Vagina (tissue), 2 donors: Measurements from ENCODE around the gene TSHZ1. TPM values are rescaled to one million over a fixed set of nuclear protein-coding genes. Genes with fewer than 3 reads are reported as not detected.

Experiments
- DNase-seq, 2 donors: peaks; one replicate each; pipeline ENCODE4 v3.0.0-alpha.2; 2017; ENCODE audit errors: extremely low spot score in 2 of 2
- H3K27ac ChIP-seq: fragments of 200-600 bp; sonication (generic); one replicate; pipeline ENCODE4 v1.5.1; 2019
- H3K27me3 ChIP-seq: fragments of 200-600 bp; sonication (generic); one replicate; pipeline ENCODE4 v1.5.1; 2019
- H3K36me3 ChIP-seq, 2 donors: fragments of 200-600 bp; sonication (generic); one replicate each; pipeline ENCODE4 v1.5.1; 2017 to 2019
- H3K4me1 ChIP-seq: fragments of 200-600 bp; sonication (generic); one replicate; pipeline ENCODE4 v1.5.1; 2019
- H3K4me3 ChIP-seq, 2 donors: fragments of 200-600 bp; sonication (generic); 1 replicate in 1 of 2; 2 replicates in 1 of 2; pipeline ENCODE4 v1.5.1; 2016 to 2019
- H3K9me3 ChIP-seq: fragments of 200-600 bp; sonication (generic); one replicate; pipeline ENCODE4 v1.5.1; 2019
- POLR2A ChIP-seq, 2 donors: fragments of 450-650 bp; IDR thresholded peaks; one replicate each; pipeline ENCODE4 v1.6.1; 2017; ENCODE audit warnings: antibody characterized with exemption in 2 of 2, mild to moderate bottlenecking in 2 of 2, moderate library complexity in 2 of 2
- POLR2AphosphoS5 ChIP-seq, 2 donors: sonication (generic); formaldehyde crosslinking; IDR thresholded peaks; one replicate each; pipeline ENCODE4 v1.9.0; 2017; ENCODE audit warnings: antibody characterized with exemption in 2 of 2, mild to moderate bottlenecking in 2 of 2, low read depth in 1 of 2; ENCODE audit not compliant: insufficient read depth in 1 of 2
- intact Hi-C: fragments of 100-400 bp; cut with DNase I; formaldehyde crosslinking; loops from one replicate; pipeline ENCODE4 v1.15.1; 2023
- total RNA-seq: library from RNA; depleted of rRNA; stranded (reverse); fragments of >200 nt; gene quantifications from one replicate; pipeline ENCODE4 v1.2.3, GENCODE V29; 2016
- TF ChIP-seq, protein P1 (sequence below), 3 experiments: fragments of 450-650 bp in 2 of 3; fragments of 200-600 bp in 1 of 3; sonication (generic) in 1 of 3; IDR thresholded peaks; one replicate each; pipeline ENCODE4 v1.5.1; 2017 to 2019; ENCODE audit warnings: antibody characterized with exemption in 3 of 3, mild to moderate bottlenecking in 2 of 3, moderate library complexity in 2 of 3

TSHZ1 gene
- total RNA-seq, 1 donor from 2014 or later: 23.3 TPM

DNA sequence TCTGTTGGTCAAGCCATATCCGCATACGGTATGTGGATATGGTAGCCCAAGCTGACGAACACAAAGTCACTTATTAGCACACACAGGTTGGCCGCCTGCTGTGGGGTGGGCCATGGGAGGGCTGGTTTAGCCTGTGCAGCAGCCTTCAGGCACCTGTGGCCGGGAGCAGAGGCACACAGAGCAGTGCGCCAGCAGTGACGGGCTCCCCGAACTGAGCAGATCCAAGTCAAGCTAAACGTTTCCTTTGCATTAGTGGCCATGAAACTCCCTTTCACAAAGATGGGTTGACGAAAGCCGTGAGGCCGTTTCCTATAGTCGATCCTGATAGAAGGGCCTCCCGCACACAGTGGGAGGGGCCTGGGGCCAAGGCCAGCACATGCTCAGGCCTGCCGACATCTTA lies 72.1 kb downstream of the TSHZ1 start:
- Histone ChIP-seq H3K4me1 (peaks cover 16% of the 10 kb centered on the region), H3K27me3 (no peaks in the 10 kb centered on the region), H3K9me3 (no peaks in the 10 kb centered on the region), H3K27ac (no peak overlapping the region), H3K36me3 (peaks cover 0 to 22% of the 10 kb centered on the region in 2 donors), H3K4me3 (no peak overlapping the region)
- peak in 1 of 2 donors; percentile 54 for DNase-seq
- TF ChIP-seq POLR2A (IDR thresholded peaks at IDR 0.05) (no peak), POLR2AphosphoS5 (IDR thresholded peaks at IDR 0.05; ENCODE audit: insufficient read depth in 1 of 2, low read depth in 1 of 2) (no peak)
- TF ChIP-seq, protein P1, sequence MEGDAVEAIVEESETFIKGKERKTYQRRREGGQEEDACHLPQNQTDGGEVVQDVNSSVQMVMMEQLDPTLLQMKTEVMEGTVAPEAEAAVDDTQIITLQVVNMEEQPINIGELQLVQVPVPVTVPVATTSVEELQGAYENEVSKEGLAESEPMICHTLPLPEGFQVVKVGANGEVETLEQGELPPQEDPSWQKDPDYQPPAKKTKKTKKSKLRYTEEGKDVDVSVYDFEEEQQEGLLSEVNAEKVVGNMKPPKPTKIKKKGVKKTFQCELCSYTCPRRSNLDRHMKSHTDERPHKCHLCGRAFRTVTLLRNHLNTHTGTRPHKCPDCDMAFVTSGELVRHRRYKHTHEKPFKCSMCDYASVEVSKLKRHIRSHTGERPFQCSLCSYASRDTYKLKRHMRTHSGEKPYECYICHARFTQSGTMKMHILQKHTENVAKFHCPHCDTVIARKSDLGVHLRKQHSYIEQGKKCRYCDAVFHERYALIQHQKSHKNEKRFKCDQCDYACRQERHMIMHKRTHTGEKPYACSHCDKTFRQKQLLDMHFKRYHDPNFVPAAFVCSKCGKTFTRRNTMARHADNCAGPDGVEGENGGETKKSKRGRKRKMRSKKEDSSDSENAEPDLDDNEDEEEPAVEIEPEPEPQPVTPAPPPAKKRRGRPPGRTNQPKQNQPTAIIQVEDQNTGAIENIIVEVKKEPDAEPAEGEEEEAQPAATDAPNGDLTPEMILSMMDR (IDR thresholded peaks at IDR 0.05): no peak
- intact Hi-C loops: no loop called here

DNA sequence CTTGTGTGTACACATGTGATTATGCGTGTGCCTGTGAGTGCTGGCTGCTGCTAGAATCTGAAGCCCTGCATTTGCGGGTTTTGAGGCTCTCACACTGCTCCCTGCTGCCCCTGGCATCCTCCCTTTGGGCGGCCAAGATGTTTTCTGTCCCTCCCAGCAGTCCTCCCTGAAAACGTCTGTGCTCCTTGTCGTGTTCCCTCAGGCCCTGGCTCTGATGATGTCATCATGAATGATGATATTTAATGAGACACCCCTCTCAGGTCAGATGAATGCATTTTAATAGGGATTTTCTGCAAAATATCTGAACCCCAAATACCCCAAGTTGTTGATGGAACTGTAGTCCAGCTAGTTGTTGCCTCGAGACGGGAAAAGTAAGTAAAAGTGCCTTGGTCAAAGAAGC lies 73.1 kb downstream of the TSHZ1 start:
- H3K27ac ChIP-seq: no peak overlapping the region
- H3K27me3 ChIP-seq: no peaks in the 10 kb centered on the region
- no peak overlapping the region for H3K4me3 ChIP-seq
- TF ChIP-seq POLR2AphosphoS5 (IDR thresholded peaks at IDR 0.05; ENCODE audit: insufficient read depth in 1 of 2, low read depth in 1 of 2) (no peak), POLR2A (IDR thresholded peaks at IDR 0.05) (no peak)
- H3K36me3 ChIP-seq: peaks cover 0 to 25% of the 10 kb centered on the region in 2 donors
- H3K4me1 ChIP-seq: peaks cover 9% of the 10 kb centered on the region
- H3K9me3 ChIP-seq: no peaks in the 10 kb centered on the region
- intact Hi-C loops: no loop called here
- DNase-seq: peak in 1 of 2 donors; percentile 62

GRCh38 chr18:75284566-75284965 lies 74.0 kb downstream of the TSHZ1 start:
- Histone ChIP-seq H3K27ac (no peak overlapping the region), H3K9me3 (no peaks in the 10 kb centered on the region), H3K27me3 (no peaks in the 10 kb centered on the region), H3K36me3 (peaks cover 0 to 25% of the 10 kb centered on the region in 2 donors), H3K4me3 (no peak overlapping the region), H3K4me1 (peaks cover 6% of the 10 kb centered on the region)
- no peak for DNase-seq
- no peak for TF ChIP-seq POLR2A (IDR thresholded peaks at IDR 0.05)
- TF ChIP-seq, protein P1 (IDR thresholded peaks at IDR 0.05): no peak
- intact Hi-C loops: no loop called here

DNA sequence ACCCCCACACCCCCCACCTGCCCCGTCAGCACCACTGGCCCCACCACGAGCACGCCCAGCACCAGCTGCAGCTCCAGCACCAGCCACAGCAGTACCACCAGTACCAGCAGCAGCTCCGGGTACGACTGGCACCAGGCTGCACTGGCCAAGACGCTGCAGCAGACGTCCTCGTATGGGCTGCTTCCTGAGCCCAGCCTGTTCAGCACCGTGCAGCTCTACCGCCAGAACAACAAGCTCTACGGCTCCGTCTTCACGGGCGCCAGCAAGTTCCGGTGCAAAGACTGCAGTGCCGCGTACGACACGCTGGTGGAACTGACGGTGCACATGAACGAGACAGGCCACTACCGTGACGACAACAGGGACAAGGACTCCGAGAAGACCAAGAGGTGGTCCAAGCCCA lies 75.3 kb downstream of the TSHZ1 start:
- Histone ChIP-seq H3K36me3 (peaks cover 0 to 25% of the 10 kb centered on the region in 2 donors), H3K4me1 (peaks cover 3% of the 10 kb centered on the region), H3K27ac (no peak overlapping the region), H3K27me3 (no peaks in the 10 kb centered on the region), H3K9me3 (no peaks in the 10 kb centered on the region), H3K4me3 (no peak overlapping the region)
- peak in 1 of 2 donors; percentile 78 for DNase-seq
- intact Hi-C loops: no loop called here
- TF ChIP-seq, protein P1 (IDR thresholded peaks at IDR 0.05): no peak
- TF ChIP-seq POLR2A (IDR thresholded peaks at IDR 0.05) (no peak), POLR2AphosphoS5 (IDR thresholded peaks at IDR 0.05; ENCODE audit: insufficient read depth in 1 of 2, low read depth in 1 of 2) (no peak)

DNA sequence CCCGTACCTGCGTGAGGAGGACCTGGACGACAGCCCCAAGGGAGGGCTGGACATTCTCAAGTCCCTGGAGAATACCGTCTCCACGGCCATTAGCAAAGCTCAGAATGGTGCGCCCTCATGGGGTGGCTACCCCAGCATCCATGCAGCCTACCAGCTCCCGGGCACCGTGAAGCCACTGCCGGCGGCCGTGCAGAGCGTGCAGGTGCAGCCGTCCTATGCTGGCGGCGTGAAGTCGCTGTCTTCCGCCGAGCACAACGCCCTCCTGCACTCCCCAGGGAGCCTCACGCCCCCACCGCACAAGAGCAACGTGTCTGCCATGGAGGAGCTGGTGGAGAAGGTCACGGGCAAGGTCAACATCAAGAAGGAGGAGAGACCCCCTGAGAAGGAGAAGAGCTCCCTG lies 76.4 kb downstream of the TSHZ1 start:
- H3K27ac ChIP-seq: no peak overlapping the region
- no peak overlapping the region for H3K4me3 ChIP-seq
- H3K4me1 ChIP-seq: no peaks in the 10 kb centered on the region
- no peaks in the 10 kb centered on the region for H3K9me3 ChIP-seq
- intact Hi-C loops: no loop called here
- DNase-seq: peak in 1 of 2 donors; percentile 71
- peaks cover 0 to 25% of the 10 kb centered on the region in 2 donors for H3K36me3 ChIP-seq
- H3K27me3 ChIP-seq: no peaks in the 10 kb centered on the region
- TF ChIP-seq POLR2A (IDR thresholded peaks at IDR 0.05): no peak
- TF ChIP-seq POLR2AphosphoS5 (IDR thresholded peaks at IDR 0.05; ENCODE audit: insufficient read depth in 1 of 2, low read depth in 1 of 2): no peak
- TF ChIP-seq, protein P1 (IDR thresholded peaks at IDR 0.05): no peak
